Measurements from ENCODE around the gene DNM1. TPM values are rescaled to one million over a fixed set of nuclear protein-coding genes. Genes with fewer than 3 reads are reported as not detected.

The DNM1 gene
- total RNA-seq, 4 donors from 2014 or later = 4.3 to 18.9 (median 10.1) TPM

- H3K9me3 ChIP-seq = no peaks in the 10 kb centered on the region
- peaks cover 63% of the 10 kb centered on the region for H3K36me3 ChIP-seq
- TF ChIP-seq EP300 (IDR thresholded peaks at IDR 0.05) (no peak), POLR2A (IDR thresholded peaks at IDR 0.05) (no peak), CTCF (IDR thresholded peaks at IDR 0.05) (no peak)
- DNase-seq (ENCODE audit: low spot score in 2 of 2) = no peak
- 96% methylated on average over 9 of the region's 11 CpGs for WGBS
- H3K27ac ChIP-seq = no peak overlapping the region
- H3K27me3 ChIP-seq = no peaks in the 10 kb centered on the region
- H3K4me3 ChIP-seq = no peak overlapping the region
- peaks cover 33% of the 10 kb centered on the region for H3K4me1 ChIP-seq
Observed at GRCh38 chr9:128185979-128186965, 16.9 kb upstream of the DNM1 start.

DNA sequence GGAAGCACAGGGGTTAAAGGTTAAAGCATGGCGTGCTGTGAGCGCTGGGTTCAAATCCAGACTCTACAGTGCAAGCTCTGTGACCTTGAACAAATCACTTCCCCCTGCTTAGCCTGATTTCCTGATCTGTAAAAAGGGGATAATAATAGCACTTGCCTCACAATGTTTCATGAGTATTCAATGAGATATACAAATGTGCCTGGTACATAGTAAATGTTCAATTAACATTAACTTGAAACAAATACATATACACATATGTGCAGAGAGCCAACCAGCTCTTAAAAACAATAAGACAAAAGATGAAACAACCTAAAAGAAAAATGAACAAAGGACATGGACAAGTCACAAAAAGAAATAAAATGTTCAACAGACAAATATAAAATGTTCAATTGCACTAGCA is 15.8 kb upstream of the DNM1 start:
- Histone ChIP-seq H3K4me1 (peaks cover 35% of the 10 kb centered on the region), H3K9me3 (no peaks in the 10 kb centered on the region), H3K27me3 (no peaks in the 10 kb centered on the region), H3K4me3 (no peak overlapping the region), H3K27ac (no peak overlapping the region), H3K36me3 (peaks cover 60% of the 10 kb centered on the region)
- TF ChIP-seq POLR2A (IDR thresholded peaks at IDR 0.05) (no peak), CTCF (IDR thresholded peaks at IDR 0.05) (no peak)
- WGBS = 96% methylated on average over 2 of the region's 2 CpGs
- no peak for DNase-seq (ENCODE audit: low spot score in 2 of 2)

- no peak overlapping the region for H3K27ac ChIP-seq
- H3K9me3 ChIP-seq = no peaks in the 10 kb centered on the region
- 64% methylated on average over 1 of the region's 1 CpG for whole genome bisulfite sequencing
- no peak for TF ChIP-seq CTCF (IDR thresholded peaks at IDR 0.05)
- TF ChIP-seq POLR2AphosphoS5 (IDR thresholded peaks at IDR 0.05) = no peak
- no peak for TF ChIP-seq EP300 (IDR thresholded peaks at IDR 0.05)
- TF ChIP-seq POLR2A (IDR thresholded peaks at IDR 0.05) = no peak
- no peaks in the 10 kb centered on the region for H3K27me3 ChIP-seq
- no peak overlapping the region for H3K4me3 ChIP-seq
- no peak for DNase-seq (ENCODE audit: low spot score in 2 of 2)
- H3K4me1 ChIP-seq = peaks cover 35% of the 10 kb centered on the region
- peaks cover 52% of the 10 kb centered on the region for H3K36me3 ChIP-seq
Observed at GRCh38 chr9:128188209-128188608, 15.0 kb upstream of the DNM1 start.

DNA sequence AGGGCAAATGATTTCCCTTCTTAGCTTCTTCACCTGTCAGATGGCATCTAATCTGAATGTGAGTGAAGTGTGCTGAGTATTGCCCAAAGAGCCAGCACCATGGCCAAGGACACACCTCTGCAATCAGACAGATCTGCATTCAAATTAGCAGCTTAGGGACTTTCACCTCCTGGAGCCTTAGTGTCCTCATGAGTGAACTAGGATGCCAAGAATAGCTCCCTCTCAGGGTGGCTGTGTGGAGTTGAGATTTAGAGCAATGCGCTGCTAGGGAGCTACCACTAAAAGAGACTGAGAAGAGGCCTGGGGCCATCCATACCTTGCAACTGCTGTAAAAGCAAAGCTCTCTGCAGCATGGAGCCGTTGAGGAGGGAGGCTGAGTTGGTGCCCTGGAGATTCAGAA is 13.2 kb upstream of the DNM1 start:
- no peak overlapping the region for H3K27ac ChIP-seq
- H3K27me3 ChIP-seq = no peaks in the 10 kb centered on the region
- 63% methylated on average over 2 of the region's 2 CpGs for WGBS
- H3K36me3 ChIP-seq = peaks cover 37% of the 10 kb centered on the region
- H3K4me1 ChIP-seq = peaks cover 38% of the 10 kb centered on the region
- peak overlapping the region; percentile 92 for H3K4me3 ChIP-seq
- TF ChIP-seq POLR2A (IDR thresholded peaks at IDR 0.05) (no peak), POLR2AphosphoS5 (IDR thresholded peaks at IDR 0.05) (no peak), CTCF (IDR thresholded peaks at IDR 0.05) (peak in 1 of 2 donors; percentile 10)
- no peaks in the 10 kb centered on the region for H3K9me3 ChIP-seq
- no peak for DNase-seq (ENCODE audit: low spot score in 2 of 2)

DNA sequence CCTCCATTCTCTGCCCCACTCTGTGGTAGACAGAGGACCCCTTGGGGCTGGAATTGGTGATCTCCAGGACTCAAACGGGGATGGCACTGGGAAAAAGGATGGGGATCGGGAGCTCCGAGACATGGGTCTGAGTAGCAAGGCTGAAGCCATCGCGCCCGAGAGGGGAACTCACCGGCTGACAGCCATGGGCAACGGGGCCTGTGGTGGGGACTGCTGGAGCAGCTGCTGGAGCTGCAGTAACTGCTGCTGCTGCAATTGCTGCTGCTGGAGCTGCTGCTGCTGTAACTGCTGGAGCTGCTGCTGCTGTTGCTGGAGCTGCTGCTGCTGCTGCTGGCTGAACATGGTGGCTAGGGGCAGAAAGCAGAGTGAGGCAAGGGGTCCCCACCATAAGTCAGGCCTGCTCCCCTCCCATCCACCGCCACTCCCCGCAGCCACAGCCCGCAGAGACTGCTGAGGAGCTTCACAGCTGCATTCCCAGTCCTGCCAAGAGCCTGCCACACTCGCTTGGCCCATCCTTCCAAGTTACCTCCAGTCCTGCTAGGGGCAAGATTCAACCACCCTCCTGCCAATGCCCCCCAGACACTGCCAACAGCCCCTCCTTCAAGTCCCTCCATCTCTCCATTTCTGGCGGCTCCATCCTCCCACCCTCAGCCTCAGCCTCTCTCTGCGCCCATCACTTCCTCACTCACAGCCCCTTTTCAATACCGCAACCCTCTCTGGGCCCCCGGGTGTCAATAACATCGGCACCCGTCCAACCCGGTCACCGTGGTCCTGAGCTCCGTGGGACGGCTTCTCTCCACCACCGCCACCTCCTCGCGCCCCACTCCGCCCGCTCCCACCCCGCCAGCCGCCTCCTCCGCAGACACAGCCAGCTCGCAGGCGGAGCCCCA is 12.4 kb upstream of the DNM1 start:
- Histone ChIP-seq H3K4me3 (peak overlapping the region; percentile 92), H3K36me3 (peaks cover 29% of the 10 kb centered on the region), H3K27ac (peak overlapping the region; percentile 94), H3K9me3 (no peaks in the 10 kb centered on the region), H3K4me1 (peaks cover 38% of the 10 kb centered on the region), H3K27me3 (no peaks in the 10 kb centered on the region)
- 14% methylated on average over 29 of the region's 32 CpGs for WGBS
- TF ChIP-seq CTCF (IDR thresholded peaks at IDR 0.05) = no peak
- no peak for TF ChIP-seq POLR2A (IDR thresholded peaks at IDR 0.05)
- no peak for TF ChIP-seq POLR2AphosphoS5 (IDR thresholded peaks at IDR 0.05)
- TF ChIP-seq EP300 (IDR thresholded peaks at IDR 0.05) = no peak
- no peak for DNase-seq (ENCODE audit: low spot score in 2 of 2)
